Measurements from ENCODE around the gene C10orf53. TPM values are rescaled to one million over a fixed set of nuclear protein-coding genes. Genes with fewer than 3 reads are reported as not detected.

The C10orf53 gene
- total and polyA plus RNA-seq, 2 experiments from 2014 or later = not detected

DNA sequence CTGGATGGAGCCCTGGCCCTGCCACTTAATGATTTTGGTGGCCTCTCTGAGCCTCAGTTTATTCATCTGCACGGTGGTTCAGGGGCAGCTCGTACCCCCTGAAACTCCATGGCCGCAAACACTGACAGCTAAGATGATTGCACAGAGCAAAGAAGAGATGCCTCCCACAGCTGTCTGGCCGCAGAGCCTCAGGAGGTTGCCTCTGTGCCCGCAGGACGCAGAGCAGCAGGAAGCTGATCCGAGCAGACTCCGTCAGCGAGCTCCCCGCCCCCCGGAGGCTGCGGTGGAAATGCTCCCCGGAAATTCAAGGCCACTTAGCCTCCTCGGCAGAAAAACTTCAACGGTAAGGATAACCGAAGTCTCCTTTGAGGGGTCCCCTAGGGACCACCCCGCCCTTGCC is 30.2 kb upstream of the C10orf53 start:
- no peak for TF ChIP-seq EZH2 (IDR thresholded peaks at IDR 0.05; ENCODE audit: insufficient read depth, poor library complexity, severe bottlenecking)
- 15 to 16% methylated on average over 17 of the region's 17 CpGs for WGBS, 2 experiments (ENCODE audit: low coverage in 1 of 2, low lambda C conversion rate in 2 of 2, missing lambda C conversion rate in 2 of 2)
- no peak overlapping the region for H3K4me2 ChIP-seq (ENCODE audit: unreplicated experiment)
- peaks cover 50% of the 10 kb centered on the region for H3K27me3 ChIP-seq (replicated peaks; ENCODE audit: insufficient read depth)
- no peaks in the 10 kb centered on the region for H3K9me3 ChIP-seq (ENCODE audit: low read depth)
- no peaks in the 10 kb centered on the region for H3K36me3 ChIP-seq (ENCODE audit: low read depth)
- no peak overlapping the region for H3K27ac ChIP-seq
- H4K20me1 ChIP-seq (ENCODE audit: insufficient read depth) = no peaks in the 10 kb centered on the region
- H3K79me2 ChIP-seq (ENCODE audit: insufficient read depth) = no peaks in the 10 kb centered on the region
- no peak overlapping the region for H2AFZ ChIP-seq
- no peaks in the 10 kb centered on the region for H3K4me1 ChIP-seq (ENCODE audit: insufficient read depth)
- H3K9me2 ChIP-seq (ENCODE audit: insufficient read depth) = no peaks in the 10 kb centered on the region
- in situ Hi-C loops (cut with MboI) = no loop called here
- H3K4me3 ChIP-seq = no peak overlapping the region
- no peaks in the 10 kb centered on the region for H3F3A ChIP-seq (ENCODE audit: insufficient read depth)
- no peak overlapping the region for H3K9ac ChIP-seq
- peak; percentile 14 for DNase-seq

DNA sequence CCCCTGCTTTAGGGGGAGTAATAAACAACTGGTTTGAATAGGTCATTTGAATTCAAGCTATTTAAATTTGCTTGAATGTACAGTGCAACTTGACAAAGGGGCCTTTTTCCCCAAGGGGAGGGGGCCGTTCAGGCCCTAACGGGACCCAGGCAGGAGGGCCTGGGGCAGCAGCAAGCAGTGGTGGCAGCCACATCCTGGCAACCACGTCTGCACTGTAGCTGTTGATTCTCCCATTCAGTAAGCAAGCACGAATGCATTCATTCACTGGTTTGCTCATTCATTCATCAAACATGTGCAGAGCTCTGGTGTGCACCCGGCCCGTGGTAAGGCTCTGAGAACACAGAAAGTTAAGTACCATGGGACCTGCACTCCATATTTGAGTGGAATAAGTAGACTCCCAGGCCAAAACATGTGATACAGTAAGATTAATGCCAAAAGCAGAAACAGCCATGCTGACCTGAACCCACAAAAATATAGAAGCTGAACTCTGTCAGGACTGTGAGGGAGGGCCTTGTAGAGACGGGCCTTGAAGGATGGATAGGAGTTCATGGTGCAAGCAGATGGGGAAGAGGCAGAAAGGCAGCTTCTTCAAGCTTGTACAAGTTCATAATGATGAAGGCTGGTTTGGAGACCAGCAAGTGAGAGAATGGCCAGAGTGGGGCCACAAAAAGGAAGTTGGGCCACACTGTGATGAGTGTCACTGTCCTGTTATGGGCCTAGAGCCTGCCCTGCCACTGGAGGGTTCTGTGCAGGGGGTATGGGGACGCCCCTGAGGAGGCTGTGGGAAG is 29.3 kb upstream of the C10orf53 start:
- no peak overlapping the region for H3K9ac ChIP-seq
- H3K27ac ChIP-seq = no peak overlapping the region
- H3K4me1 ChIP-seq (ENCODE audit: insufficient read depth) = no peaks in the 10 kb centered on the region
- no peaks in the 10 kb centered on the region for H4K20me1 ChIP-seq (ENCODE audit: insufficient read depth)
- no peak overlapping the region for H3K4me2 ChIP-seq (ENCODE audit: unreplicated experiment)
- H3K79me2 ChIP-seq (ENCODE audit: insufficient read depth) = no peaks in the 10 kb centered on the region
- no peaks in the 10 kb centered on the region for H3K36me3 ChIP-seq (ENCODE audit: low read depth)
- no peaks in the 10 kb centered on the region for H3K9me3 ChIP-seq (ENCODE audit: low read depth)
- peaks cover 43% of the 10 kb centered on the region for H3K27me3 ChIP-seq (replicated peaks; ENCODE audit: insufficient read depth)
- H2AFZ ChIP-seq = no peak overlapping the region
- TF ChIP-seq EZH2 (IDR thresholded peaks at IDR 0.05; ENCODE audit: insufficient read depth, poor library complexity, severe bottlenecking) = no peak
- TF ChIP-seq EZH2phosphoT487 (IDR thresholded peaks at IDR 0.05; ENCODE audit: insufficient read depth, low read depth) = no peak
- H3K4me3 ChIP-seq = no peak overlapping the region
- in situ Hi-C loops (cut with MboI) = no loop called here
- no peak for DNase-seq
- WGBS, 2 experiments (ENCODE audit: low coverage in 1 of 2, low lambda C conversion rate in 2 of 2, missing lambda C conversion rate in 2 of 2) = 16 to 20% methylated on average over 8 of the region's 8 CpGs
- no peaks in the 10 kb centered on the region for H3K9me2 ChIP-seq (ENCODE audit: insufficient read depth)
- no peaks in the 10 kb centered on the region for H3F3A ChIP-seq (ENCODE audit: insufficient read depth)

DNA sequence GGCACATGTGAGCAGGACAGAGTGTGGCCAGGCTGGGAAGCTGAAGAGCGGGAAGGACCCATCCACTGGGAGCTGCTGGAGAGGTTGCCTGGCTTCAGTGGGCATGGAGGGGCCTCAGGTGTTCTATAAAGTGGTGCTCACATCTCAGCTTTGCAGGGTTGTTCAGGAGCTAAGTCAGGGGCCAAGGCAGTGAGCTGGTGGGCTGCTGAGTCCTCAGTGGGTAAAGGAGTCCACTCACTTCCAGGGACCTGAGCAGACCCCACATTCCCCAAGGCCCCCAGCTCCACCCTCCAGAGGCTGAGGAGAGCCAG is 28.8 kb upstream of the C10orf53 start:
- Histone ChIP-seq H3K4me1 (ENCODE audit: insufficient read depth) (no peaks in the 10 kb centered on the region), H3K27ac (no peak overlapping the region), H3F3A (ENCODE audit: insufficient read depth) (no peaks in the 10 kb centered on the region), H3K9me2 (ENCODE audit: insufficient read depth) (no peaks in the 10 kb centered on the region), H4K20me1 (ENCODE audit: insufficient read depth) (no peaks in the 10 kb centered on the region), H3K4me3 (no peak overlapping the region), H3K79me2 (ENCODE audit: insufficient read depth) (no peaks in the 10 kb centered on the region), H3K4me2 (ENCODE audit: unreplicated experiment) (no peak overlapping the region), H3K36me3 (ENCODE audit: low read depth) (no peaks in the 10 kb centered on the region), H3K27me3 (replicated peaks; ENCODE audit: insufficient read depth) (peaks cover 43% of the 10 kb centered on the region), H2AFZ (no peak overlapping the region), H3K9ac (no peak overlapping the region), H3K9me3 (ENCODE audit: low read depth) (no peaks in the 10 kb centered on the region)
- TF ChIP-seq EZH2 (IDR thresholded peaks at IDR 0.05; ENCODE audit: insufficient read depth, poor library complexity, severe bottlenecking) (no peak), EZH2phosphoT487 (IDR thresholded peaks at IDR 0.05; ENCODE audit: insufficient read depth, low read depth) (no peak)
- DNase-seq = no peak
- WGBS, 2 experiments (ENCODE audit: low coverage in 1 of 2, low lambda C conversion rate in 2 of 2, missing lambda C conversion rate in 2 of 2) = 50 to 60% methylated on average over 1 of the region's 1 CpG
- in situ Hi-C loops (cut with MboI) = no loop called here

DNA sequence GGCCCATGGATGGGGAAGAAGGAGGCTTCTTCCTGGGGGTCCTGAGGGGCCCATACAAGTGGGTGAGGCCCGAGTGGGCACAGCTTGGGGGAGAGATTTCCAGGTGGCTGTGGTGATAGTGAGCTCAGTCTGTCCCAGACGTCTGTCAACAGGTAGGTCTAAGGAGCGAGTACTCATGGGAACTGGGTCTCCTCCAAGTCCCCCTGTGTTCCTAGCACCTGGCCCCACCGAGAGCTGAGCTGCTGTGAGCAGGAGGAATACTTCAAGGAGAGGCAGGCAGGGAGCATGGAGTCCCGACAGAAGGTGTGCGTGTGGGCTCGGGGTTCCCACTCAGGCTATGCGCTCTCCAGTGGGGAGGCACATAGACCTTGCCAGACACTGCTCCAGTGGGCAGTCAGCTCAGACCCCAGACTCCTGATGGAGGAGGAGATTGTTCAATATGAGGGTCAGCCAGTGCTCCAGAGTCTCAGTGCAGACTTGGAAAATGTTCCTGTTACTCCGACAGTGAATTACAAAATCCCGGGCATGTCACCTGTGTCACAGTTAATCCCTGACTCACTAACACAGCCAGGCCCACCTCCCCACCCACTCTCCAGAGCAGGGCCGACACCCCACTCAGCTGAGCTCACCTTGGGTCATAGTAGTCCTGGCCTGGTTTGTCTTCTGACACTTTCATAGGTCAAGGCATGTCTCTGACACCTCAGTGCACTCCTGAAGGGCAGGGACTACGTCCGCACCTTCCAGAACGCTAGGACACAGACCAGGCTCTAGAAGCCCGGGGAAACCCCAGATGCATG is 28.2 kb upstream of the C10orf53 start:
- H3K27ac ChIP-seq = no peak overlapping the region
- no peaks in the 10 kb centered on the region for H4K20me1 ChIP-seq (ENCODE audit: insufficient read depth)
- no peak overlapping the region for H2AFZ ChIP-seq
- TF ChIP-seq EZH2 (IDR thresholded peaks at IDR 0.05; ENCODE audit: insufficient read depth, poor library complexity, severe bottlenecking) = no peak
- TF ChIP-seq EZH2phosphoT487 (IDR thresholded peaks at IDR 0.05; ENCODE audit: insufficient read depth, low read depth) = no peak
- 34 to 39% methylated on average over 15 of the region's 15 CpGs for whole genome bisulfite sequencing, 2 experiments (ENCODE audit: low coverage in 1 of 2, low lambda C conversion rate in 2 of 2, missing lambda C conversion rate in 2 of 2)
- H3K4me3 ChIP-seq = no peak overlapping the region
- H3K4me2 ChIP-seq (ENCODE audit: unreplicated experiment) = no peak overlapping the region
- in situ Hi-C loops (cut with MboI) = no loop called here
- H3K79me2 ChIP-seq (ENCODE audit: insufficient read depth) = no peaks in the 10 kb centered on the region
- no peaks in the 10 kb centered on the region for H3K9me3 ChIP-seq (ENCODE audit: low read depth)
- no peaks in the 10 kb centered on the region for H3F3A ChIP-seq (ENCODE audit: insufficient read depth)
- H3K9ac ChIP-seq = no peak overlapping the region
- H3K27me3 ChIP-seq (replicated peaks; ENCODE audit: insufficient read depth) = peaks cover 44% of the 10 kb centered on the region
- DNase-seq = no peak
- H3K36me3 ChIP-seq (ENCODE audit: low read depth) = no peaks in the 10 kb centered on the region
- no peaks in the 10 kb centered on the region for H3K4me1 ChIP-seq (ENCODE audit: insufficient read depth)
- no peaks in the 10 kb centered on the region for H3K9me2 ChIP-seq (ENCODE audit: insufficient read depth)

All from GM23248 (cell line).